CD14-positive monocyte (primary cell): Measurements from ENCODE around the gene ZXDC. TPM values are rescaled to one million over a fixed set of nuclear protein-coding genes. Genes with fewer than 3 reads are reported as not detected.

ENCODE experiments used
- DNase-seq, 3 donors: peaks; one replicate each; pipeline ENCODE4 v3.0.0-alpha.2; 2011 to 2022
- H2AFZ ChIP-seq: 2 replicates; pipeline ENCODE4 v1.6.0; 2012; ENCODE audit warnings: mild to moderate bottlenecking, low read depth, low read length, inconsistent platforms; ENCODE audit not compliant: insufficient read depth, poor library complexity, severe bottlenecking
- H3K27ac ChIP-seq, 2 donors: 1 replicate in 1 of 2; 2 replicates in 1 of 2; pipeline ENCODE4 v1.5.1; 2012 to 2013; ENCODE audit warnings: low read length in 2 of 2, control low read depth in 1 of 2, inconsistent platforms in 1 of 2, low read depth in 1 of 2, mild to moderate bottlenecking in 1 of 2
- H3K27me3 ChIP-seq, 2 donors: one replicate each; pipeline versions ENCODE4 v1.6.0 to v1.6.1; 2011 to 2013; ENCODE audit warnings: low read length in 2 of 2; ENCODE audit not compliant: control insufficient read depth in 2 of 2, insufficient read depth in 2 of 2
- H3K36me3 ChIP-seq, 2 donors: replicated peaks in 1 of 2; 1 replicate in 1 of 2; 2 replicates in 1 of 2; pipeline versions ENCODE4 v1.5.1 to v1.6.1; 2012 to 2013; ENCODE audit warnings: low read length in 2 of 2, control low read depth in 1 of 2, inconsistent platforms in 1 of 2, mild to moderate bottlenecking in 1 of 2; ENCODE audit not compliant: insufficient read depth in 2 of 2, control insufficient read depth in 1 of 2
- H3K4me1 ChIP-seq, 2 donors: 1 replicate in 1 of 2; 2 replicates in 1 of 2; pipeline versions ENCODE4 v1.5.1 to v1.6.1; 2012 to 2013; ENCODE audit warnings: low read length in 2 of 2, control low read depth in 1 of 2, inconsistent platforms in 1 of 2, mild to moderate bottlenecking in 1 of 2, moderate library complexity in 1 of 2; ENCODE audit not compliant: insufficient read depth in 2 of 2, control insufficient read depth in 1 of 2
- H3K4me2 ChIP-seq: replicated peaks from 2 replicates; pipeline ENCODE3; 2012; ENCODE audit warnings: low read length, moderate library complexity, mild to moderate bottlenecking; ENCODE audit not compliant: poor library complexity, severe bottlenecking; ENCODE audit errors: extremely low read depth
- H3K4me3 ChIP-seq, 3 experiments: fragments of 200-600 bp in 1 of 3; sonication (generic) in 1 of 3; replicated peaks in 1 of 3; 1 replicate in 2 of 3; 2 replicates in 1 of 3; pipeline ENCODE4 v1.5.1; 2011 to 2013; ENCODE audit warnings: low read length in 3 of 3, mild to moderate bottlenecking in 3 of 3, control low read depth in 2 of 3, low read depth in 2 of 3, inconsistent platforms in 1 of 3, moderate library complexity in 1 of 3
- H3K79me2 ChIP-seq: 2 replicates; pipeline ENCODE4 v1.6.0; 2012; ENCODE audit warnings: mild to moderate bottlenecking, control low read depth, inconsistent platforms, low read length, moderate library complexity; ENCODE audit not compliant: insufficient read depth
- H3K9ac ChIP-seq: 2 replicates; pipeline ENCODE4 v1.6.0; 2017; ENCODE audit warnings: low read length, mild to moderate bottlenecking; ENCODE audit not compliant: insufficient read depth, poor library complexity, severe bottlenecking
- H3K9me3 ChIP-seq, 2 donors: replicated peaks in 1 of 2; 1 replicate in 1 of 2; 2 replicates in 1 of 2; pipeline versions ENCODE4 v1.5.1 to v1.6.1; 2012 to 2013; ENCODE audit warnings: low read length in 2 of 2, control low read depth in 1 of 2; ENCODE audit not compliant: control insufficient read depth in 1 of 2, insufficient read depth in 1 of 2
- H4K20me1 ChIP-seq: 2 replicates; pipeline ENCODE4 v1.6.0; 2012; ENCODE audit warnings: mild to moderate bottlenecking, low read length, control low read depth, moderate library complexity; ENCODE audit not compliant: insufficient read depth
- H3K27ac Mint-ChIP-seq, 7 donors: one replicate each; pipeline ENCODE4 v1.8.0; 2020; ENCODE audit warnings: mild to moderate bottlenecking in 7 of 7, mixed read lengths in 7 of 7, moderate library complexity in 6 of 7, inconsistent platforms in 2 of 7
- H3K27me3 Mint-ChIP-seq, 3 donors: one replicate each; pipeline ENCODE4 v1.8.0; 2021 to 2022; ENCODE audit warnings: low read depth in 3 of 3, mild to moderate bottlenecking in 3 of 3, mixed read lengths in 3 of 3, moderate library complexity in 3 of 3, inconsistent platforms in 1 of 3
- H3K36me3 Mint-ChIP-seq, 2 donors: one replicate each; pipeline ENCODE4 v1.8.0; 2020; ENCODE audit warnings: mixed read lengths in 2 of 2, inconsistent platforms in 1 of 2, mild to moderate bottlenecking in 1 of 2
- H3K4me1 Mint-ChIP-seq: one replicate; pipeline ENCODE4 v1.8.0; 2020; ENCODE audit warnings: mild to moderate bottlenecking, mixed read lengths
- H3K4me3 Mint-ChIP-seq, 2 donors: one replicate each; pipeline ENCODE4 v1.8.0; 2020; ENCODE audit warnings: mild to moderate bottlenecking in 2 of 2, mixed read lengths in 2 of 2, moderate library complexity in 1 of 2
- H3K9me3 Mint-ChIP-seq, 7 donors: one replicate each; pipeline ENCODE4 v1.8.0; 2020 to 2022; ENCODE audit warnings: mixed read lengths in 7 of 7, mild to moderate bottlenecking in 6 of 7, moderate library complexity in 6 of 7, inconsistent platforms in 2 of 7
- WGBS: methylation state at CpG from one replicate; pipeline ENCODE4 v1.1.5; 2013; ENCODE audit warnings: missing lambda C conversion rate; ENCODE audit not compliant: insufficient coverage; 5-methylcytosine and 5-hydroxymethylcytosine counted together
- intact Hi-C, 2 donors: fragments of 100-400 bp; cut with micrococcal nuclease; formaldehyde crosslinking; loops; one replicate each; pipeline versions ENCODE4 v1.15.0 to v1.15.1; 2023
- polyA plus RNA-seq, 3 donors: library from polyadenylated mRNA; depleted of rRNA in 1 of 3; unstranded in 2 of 3; stranded (reverse) in 1 of 3; fragments of 300-500 nt in 2 of 3; fragments of >200 nt in 1 of 3; fragmentation: Illumina TruSeq in 2 of 3; gene quantifications; 1 replicate in 2 of 3; 2 replicates in 1 of 3; pipeline ENCODE4 v1.2.3, GENCODE V29; 2012 to 2021
- TF ChIP-seq, protein P1 (sequence below): fragments of 200-600 bp; IDR thresholded peaks from one replicate; pipeline ENCODE4 v1.8.0; 2022; ENCODE audit warnings: antibody characterized with exemption, mild to moderate bottlenecking

ZXDC gene
- polyA plus RNA-seq, 3 donors, result 6.3 to 44.8 (median 9.7) TPM

GRCh38 chr3:126459111-126459762 is 16.5 kb downstream of the ZXDC start:
- WGBS, result 95% methylated on average over 6 of the region's 7 CpGs
- intact Hi-C loops, result no loop called here
- Histone ChIP-seq H3K4me3 (no peak overlapping the region), H3K4me2 (no peak overlapping the region), H3K79me2 (peaks cover 94% of the 10 kb centered on the region), H3K27ac (peak overlapping the region in 1 of 2 donors; percentile 28), H4K20me1 (peaks cover 100% of the 10 kb centered on the region), H2AFZ (no peak overlapping the region), H3K9ac (no peak overlapping the region), H3K27me3 (no peaks in the 10 kb centered on the region), H3K9me3 (no peaks in the 10 kb centered on the region), H3K36me3 (peaks cover 87 to 100% of the 10 kb centered on the region in 2 donors), H3K4me1 (peaks cover 2 to 3% of the 10 kb centered on the region in 2 donors)
- TF ChIP-seq, protein P1, sequence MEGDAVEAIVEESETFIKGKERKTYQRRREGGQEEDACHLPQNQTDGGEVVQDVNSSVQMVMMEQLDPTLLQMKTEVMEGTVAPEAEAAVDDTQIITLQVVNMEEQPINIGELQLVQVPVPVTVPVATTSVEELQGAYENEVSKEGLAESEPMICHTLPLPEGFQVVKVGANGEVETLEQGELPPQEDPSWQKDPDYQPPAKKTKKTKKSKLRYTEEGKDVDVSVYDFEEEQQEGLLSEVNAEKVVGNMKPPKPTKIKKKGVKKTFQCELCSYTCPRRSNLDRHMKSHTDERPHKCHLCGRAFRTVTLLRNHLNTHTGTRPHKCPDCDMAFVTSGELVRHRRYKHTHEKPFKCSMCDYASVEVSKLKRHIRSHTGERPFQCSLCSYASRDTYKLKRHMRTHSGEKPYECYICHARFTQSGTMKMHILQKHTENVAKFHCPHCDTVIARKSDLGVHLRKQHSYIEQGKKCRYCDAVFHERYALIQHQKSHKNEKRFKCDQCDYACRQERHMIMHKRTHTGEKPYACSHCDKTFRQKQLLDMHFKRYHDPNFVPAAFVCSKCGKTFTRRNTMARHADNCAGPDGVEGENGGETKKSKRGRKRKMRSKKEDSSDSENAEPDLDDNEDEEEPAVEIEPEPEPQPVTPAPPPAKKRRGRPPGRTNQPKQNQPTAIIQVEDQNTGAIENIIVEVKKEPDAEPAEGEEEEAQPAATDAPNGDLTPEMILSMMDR, result no peak
- Mint-ChIP-seq H3K27ac (peak overlapping the region in 2 of 7 donors; percentile 10 to 64), H3K9me3 (no peaks in the 10 kb centered on the region), H3K4me1 (peaks cover 1% of the 10 kb centered on the region), H3K27me3 (no peaks in the 10 kb centered on the region), H3K36me3 (peaks cover 84 to 97% of the 10 kb centered on the region in 2 donors), H3K4me3 (no peak overlapping the region)
- DNase-seq, result no peak

DNA sequence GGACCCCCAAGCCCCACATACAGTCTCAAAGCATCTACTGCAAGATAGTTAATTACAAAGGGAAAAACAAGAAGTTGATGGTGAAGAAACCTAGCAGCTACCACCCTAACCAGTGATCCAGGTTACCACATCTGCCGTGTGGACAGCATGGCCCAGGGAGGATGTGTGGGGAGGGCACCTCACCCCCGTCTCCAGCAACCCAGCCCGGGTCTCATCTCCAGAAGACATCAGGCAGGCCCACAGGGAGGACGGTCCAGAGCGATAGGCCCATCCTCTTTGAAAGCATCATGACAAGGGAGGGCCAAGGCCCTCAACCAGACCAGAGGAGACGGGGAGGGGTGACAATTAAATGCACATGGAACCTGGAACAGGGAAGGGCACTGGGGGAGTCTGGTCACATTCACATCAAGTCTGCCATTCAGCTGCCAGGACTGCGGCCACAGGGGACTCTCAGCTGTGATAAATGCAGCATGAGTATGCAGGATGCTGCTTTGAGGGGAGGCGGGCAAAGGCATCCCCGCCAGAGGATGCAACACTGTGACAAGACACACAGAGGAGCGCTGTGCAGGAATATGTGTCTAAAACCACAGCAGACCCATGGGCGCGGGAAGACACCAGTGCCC is 18.8 kb downstream of the ZXDC start:
- H3K36me3 ChIP-seq, result peaks cover 83 to 97% of the 10 kb centered on the region in 2 donors
- H3K27me3 ChIP-seq, result no peaks in the 10 kb centered on the region
- H4K20me1 ChIP-seq, result peaks cover 98% of the 10 kb centered on the region
- TF ChIP-seq, protein P1, result no peak
- Mint-ChIP-seq H3K4me3 (no peak overlapping the region), H3K36me3 (peaks cover 75 to 85% of the 10 kb centered on the region in 2 donors), H3K27me3 (peaks cover 0 to 3% (median 0%) of the 10 kb centered on the region in 3 donors), H3K27ac (peak overlapping the region in 2 of 7 donors; percentile 30 to 57), H3K4me1 (no peaks in the 10 kb centered on the region), H3K9me3 (peaks cover 0 to 2% (median 0%) of the 10 kb centered on the region in 7 donors)
- no peaks in the 10 kb centered on the region for H3K4me1 ChIP-seq
- no peak overlapping the region for H3K9ac ChIP-seq
- H3K9me3 ChIP-seq, result no peaks in the 10 kb centered on the region
- H2AFZ ChIP-seq, result no peak overlapping the region
- H3K4me3 ChIP-seq, result no peak overlapping the region
- no peak for DNase-seq
- H3K4me2 ChIP-seq, result no peak overlapping the region
- H3K79me2 ChIP-seq, result peaks cover 91% of the 10 kb centered on the region
- WGBS, result 88% methylated on average over 11 of the region's 12 CpGs
- intact Hi-C loops, result no loop called here
- H3K27ac ChIP-seq, result peak overlapping the region in 1 of 2 donors; percentile 32
